Right lobe of liver (tissue), 6 donors: ENCODE results near the gene DRC1. TPM values are rescaled to one million over a fixed set of nuclear protein-coding genes. Genes with fewer than 3 reads are reported as not detected.

Experiments
- ATAC-seq, 4 donors: fragments of 200-7000 bp; cut with Tn5 transposase; one replicate each; pipeline ENCODE4 v1.9.1; 2020; ENCODE audit warnings: mild to moderate bottlenecking in 4 of 4, moderate library complexity in 4 of 4
- DNase-seq, 3 donors: peaks; one replicate each; pipeline ENCODE4 v3.0.0-alpha.2; 2020
- H3K27ac ChIP-seq, 3 donors: fragments of 200-600 bp; one replicate each; pipeline ENCODE4 v1.8.0; 2022
- H3K27me3 ChIP-seq, 2 donors: fragments of 200-600 bp; one replicate each; pipeline ENCODE4 v1.8.0; 2022
- H3K36me3 ChIP-seq, 4 donors: fragments of 200-600 bp; sonication (generic) in 1 of 4; one replicate each; pipeline versions ENCODE4 v1.5.1 to v1.8.0; 2017 to 2022; ENCODE audit warnings: control low read depth in 1 of 4
- H3K4me1 ChIP-seq, 4 donors: fragments of 200-600 bp; sonication (generic) in 1 of 4; one replicate each; pipeline versions ENCODE4 v1.5.1 to v1.8.0; 2017 to 2022; ENCODE audit warnings: control low read depth in 1 of 4
- H3K4me3 ChIP-seq, 3 donors: fragments of 200-600 bp; one replicate each; pipeline ENCODE4 v1.8.0; 2022
- H3K9me3 ChIP-seq, 4 donors: fragments of 200-600 bp; sonication (generic) in 1 of 4; one replicate each; pipeline versions ENCODE4 v1.5.1 to v1.8.0; 2017 to 2022; ENCODE audit warnings: control low read depth in 1 of 4
- POLR2A ChIP-seq: fragments of 450-650 bp; IDR thresholded peaks from one replicate; pipeline ENCODE4 v1.6.1; 2017; ENCODE audit warnings: antibody characterized with exemption, mild to moderate bottlenecking
- WGBS: methylation state at CpG from one replicate; pipeline ENCODE4 v1.1.6; 2018; ENCODE audit warnings: low coverage, low lambda C conversion rate; ENCODE audit not compliant: insufficient coverage; ENCODE audit errors: missing lambda C conversion rate; 5-methylcytosine and 5-hydroxymethylcytosine counted together
- intact Hi-C, 2 donors: fragments of 100-400 bp; cut with DNase I; formaldehyde crosslinking; loops; one replicate each; pipeline versions ENCODE4 v1.11.2 to v1.14.1; 2022
- total RNA-seq, 6 experiments: library from RNA; depleted of rRNA in 2 of 6; stranded (reverse); fragments of >200 nt in 2 of 6; fragmentation: NEBNext Ultra II Directional in 3 of 6; extraction: Animal tissue kit (Norgen Biotek cat#: 25700) in 3 of 6; gene quantifications; one replicate each; pipeline versions ENCODE4 v1.1.0 to v1.2.4, GENCODE V29; 2016 to 2023
- TF ChIP-seq, protein P1 (sequence below), 4 donors: fragments of 200-600 bp in 3 of 4; fragments of 450-650 bp in 1 of 4; IDR thresholded peaks; one replicate each; pipeline versions ENCODE4 v1.5.1 to v1.8.0; 2016 to 2022; ENCODE audit warnings: antibody characterized with exemption in 4 of 4, mild to moderate bottlenecking in 2 of 4
- donor health status: DM: no; HTN: yes; CAD: no.
- donor health status: DM: no; HTN: no; CAD: no.
- donor health status: DM: no; HTN: no; CAD: no.
- donor health status: DM: no; HTN: yes; CAD: no.
- donor health status: DM: no; HTN: yes; CAD: no.

Gene DRC1
- total RNA-seq, 6 experiments from 2014 or later: 0.31 TPM; not detected in 4

DNA sequence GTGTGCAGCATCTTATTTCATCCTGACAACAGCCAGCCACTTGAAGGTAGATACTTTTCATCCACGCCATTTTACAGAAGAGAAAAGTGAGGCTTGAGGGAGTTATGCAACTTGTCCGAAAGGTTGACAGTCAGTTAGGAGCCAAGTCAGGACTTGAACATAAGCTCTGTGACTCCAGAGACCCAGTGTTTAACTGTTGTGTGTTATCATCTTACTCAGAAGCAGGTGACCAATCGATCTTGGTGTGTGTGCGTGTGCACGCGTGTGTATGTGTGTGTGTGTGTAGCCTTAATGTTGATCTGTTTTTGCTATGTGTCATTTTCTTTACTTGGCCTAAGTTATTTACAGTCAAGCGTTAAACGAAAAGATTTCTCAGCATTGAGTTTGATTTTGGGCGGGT is 22.0 kb downstream of the DRC1 start:
- Histone ChIP-seq H3K27ac (no peak overlapping the region), H3K4me3 (no peak overlapping the region), H3K27me3 (no peaks in the 10 kb centered on the region), H3K36me3 (no peaks in the 10 kb centered on the region), H3K4me1 (no peaks in the 10 kb centered on the region), H3K9me3 (no peaks in the 10 kb centered on the region)
- no peak for ATAC-seq
- intact Hi-C loops: no loop called here
- no peak for DNase-seq
- no peak for TF ChIP-seq POLR2A
- TF ChIP-seq, protein P1, sequence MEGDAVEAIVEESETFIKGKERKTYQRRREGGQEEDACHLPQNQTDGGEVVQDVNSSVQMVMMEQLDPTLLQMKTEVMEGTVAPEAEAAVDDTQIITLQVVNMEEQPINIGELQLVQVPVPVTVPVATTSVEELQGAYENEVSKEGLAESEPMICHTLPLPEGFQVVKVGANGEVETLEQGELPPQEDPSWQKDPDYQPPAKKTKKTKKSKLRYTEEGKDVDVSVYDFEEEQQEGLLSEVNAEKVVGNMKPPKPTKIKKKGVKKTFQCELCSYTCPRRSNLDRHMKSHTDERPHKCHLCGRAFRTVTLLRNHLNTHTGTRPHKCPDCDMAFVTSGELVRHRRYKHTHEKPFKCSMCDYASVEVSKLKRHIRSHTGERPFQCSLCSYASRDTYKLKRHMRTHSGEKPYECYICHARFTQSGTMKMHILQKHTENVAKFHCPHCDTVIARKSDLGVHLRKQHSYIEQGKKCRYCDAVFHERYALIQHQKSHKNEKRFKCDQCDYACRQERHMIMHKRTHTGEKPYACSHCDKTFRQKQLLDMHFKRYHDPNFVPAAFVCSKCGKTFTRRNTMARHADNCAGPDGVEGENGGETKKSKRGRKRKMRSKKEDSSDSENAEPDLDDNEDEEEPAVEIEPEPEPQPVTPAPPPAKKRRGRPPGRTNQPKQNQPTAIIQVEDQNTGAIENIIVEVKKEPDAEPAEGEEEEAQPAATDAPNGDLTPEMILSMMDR (IDR thresholded peaks at IDR 0.05): no peak
- 85% methylated on average over 9 of the region's 9 CpGs for WGBS

DNA sequence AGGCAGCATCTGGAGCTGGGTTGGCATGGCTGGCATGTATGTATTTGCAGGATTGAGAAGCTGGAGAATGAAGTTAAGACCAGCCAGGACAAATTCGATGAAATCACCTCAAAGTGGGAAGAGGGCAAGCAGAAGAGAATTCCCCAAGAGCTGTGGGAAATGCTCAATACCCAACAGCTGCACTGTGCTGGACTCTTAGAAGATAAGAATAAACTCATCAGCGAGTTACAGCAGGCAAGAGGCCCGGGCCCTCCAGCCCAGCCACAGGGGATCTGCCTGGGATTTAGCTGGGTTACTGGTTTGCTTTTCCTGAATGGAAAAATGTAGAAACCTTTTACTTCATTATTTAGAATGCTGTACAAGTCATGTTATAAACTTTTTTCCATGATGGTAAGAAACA is 22.5 kb downstream of the DRC1 start:
- no peak for ATAC-seq
- Histone ChIP-seq H3K9me3 (no peaks in the 10 kb centered on the region), H3K4me1 (no peaks in the 10 kb centered on the region), H3K27me3 (no peaks in the 10 kb centered on the region), H3K4me3 (no peak overlapping the region), H3K27ac (no peak overlapping the region), H3K36me3 (no peaks in the 10 kb centered on the region)
- DNase-seq: no peak
- intact Hi-C loops: no loop called here
- TF ChIP-seq, protein P1 (IDR thresholded peaks at IDR 0.05): no peak
- no peak for TF ChIP-seq POLR2A
- no CpG with 5 or more reads among the region's 3 CpGs for WGBS

DNA sequence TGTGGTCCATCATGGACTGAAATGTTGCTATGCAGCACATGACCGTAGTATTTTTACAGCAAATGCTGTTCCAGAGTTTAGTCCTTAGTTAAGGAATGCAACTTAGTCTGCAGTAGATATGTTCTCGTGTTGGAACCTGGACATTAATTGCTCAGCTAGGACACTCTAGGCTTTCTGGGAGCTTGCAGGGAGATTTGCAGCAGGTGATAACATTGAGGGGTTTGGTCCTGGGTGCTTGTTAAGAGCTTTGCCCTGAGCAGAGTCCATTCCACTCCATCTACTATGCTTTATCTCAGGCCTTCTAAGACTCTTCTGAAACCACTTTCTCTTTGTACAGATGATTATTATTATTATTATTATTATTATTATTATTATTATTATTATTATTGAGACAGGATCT is 27.1 kb downstream of the DRC1 start:
- WGBS: 77% methylated on average over 2 of the region's 2 CpGs
- Histone ChIP-seq H3K4me1 (no peaks in the 10 kb centered on the region), H3K36me3 (no peaks in the 10 kb centered on the region), H3K27ac (no peak overlapping the region), H3K27me3 (no peaks in the 10 kb centered on the region), H3K4me3 (no peak overlapping the region), H3K9me3 (no peaks in the 10 kb centered on the region)
- ATAC-seq: no peak
- intact Hi-C loops: no loop called here
- DNase-seq: no peak
- TF ChIP-seq, protein P1 (IDR thresholded peaks at IDR 0.05): no peak
- TF ChIP-seq POLR2A: no peak

DNA sequence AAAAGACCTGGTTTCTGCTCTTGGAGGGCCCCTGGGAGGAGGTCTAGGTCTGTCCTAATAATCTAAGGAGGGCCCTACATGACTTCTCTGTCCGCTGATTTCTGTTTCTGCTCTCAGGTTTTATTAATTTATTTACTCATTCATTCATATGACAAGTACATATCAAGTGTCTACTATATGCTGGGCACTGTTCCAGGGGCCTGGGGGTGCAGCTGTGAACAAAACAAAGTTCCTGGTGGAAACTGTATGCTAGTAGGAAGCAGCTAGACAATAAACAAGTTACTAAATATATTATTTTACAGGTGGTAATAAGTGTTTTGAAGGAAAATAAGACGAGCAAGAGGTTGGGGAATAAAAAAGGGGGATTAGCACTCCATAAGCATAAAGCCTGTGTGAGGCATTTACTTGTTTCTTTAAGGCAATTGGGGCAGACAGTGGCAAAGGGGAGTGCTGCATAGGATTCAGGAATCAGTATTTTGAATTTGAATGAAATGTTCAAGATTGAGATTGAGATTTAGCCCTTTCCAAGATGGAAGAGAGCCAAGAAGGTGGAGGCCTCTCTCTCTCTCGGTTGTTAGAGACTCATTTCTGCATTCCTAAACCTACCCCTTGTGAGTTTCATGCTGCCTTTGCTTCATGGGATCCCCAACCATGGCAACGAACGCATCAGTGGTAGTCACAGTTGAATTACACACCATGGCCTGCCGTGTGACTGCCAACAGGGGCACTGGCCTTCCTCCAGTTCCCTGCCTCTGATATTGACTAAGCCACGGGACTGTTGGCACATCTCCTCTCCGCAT is 28.3 kb downstream of the DRC1 start:
- DNase-seq: peak in 2 of 3 donors; percentile 37 to 66
- WGBS: 54% methylated on average over 8 of the region's 8 CpGs

More for the DNA sequence above, 28.3 kb downstream of the DRC1 start:
- no peaks in the 10 kb centered on the region for H3K4me1 ChIP-seq
- H3K27me3 ChIP-seq: no peaks in the 10 kb centered on the region
- H3K27ac ChIP-seq: no peak overlapping the region
- no peak overlapping the region for H3K4me3 ChIP-seq
- no peaks in the 10 kb centered on the region for H3K9me3 ChIP-seq
- intact Hi-C loops: no loop called here
- H3K36me3 ChIP-seq: no peaks in the 10 kb centered on the region
- peak; percentile 45 to 84 (median 60) for ATAC-seq
- TF ChIP-seq POLR2A: no peak
- TF ChIP-seq, protein P1 (IDR thresholded peaks at IDR 0.05): no peak
